Activated CD8-positive, alpha-beta memory T cell treated with anti-CD3 and anti-CD28 coated beads for 24 hours (primary cell): ENCODE results near the gene NINJ2.
"Not testable (repeated sequence)": the region's sequence is repeated elsewhere in the genome, so short reads cannot be mapped to it uniquely, and the experiment has no call there.

Source experiments
- DNase-seq: peaks from one replicate; pipeline ENCODE4 v3.0.0-alpha.2; 2020

The NINJ2 gene

GRCh38 chr12:663293-663871, at the start of gene NINJ2:
NINJ2 (minus strand) TSS chr12:663445; CDS start chr12:663360, 85 bp downstream.
- no peak for DNase-seq

GRCh38 chr12:712172-712863, 49.1 kb upstream of the NINJ2 start:
- DNase-seq: no peak

GRCh38 chr12:709455-710020, 46.3 kb upstream of the NINJ2 start:
- no peak for DNase-seq

GRCh38 chr12:708084-708483, 44.8 kb upstream of the NINJ2 start:
- DNase-seq: not testable (repeated sequence)

- DNase-seq: no peak
Measured at GRCh38 chr12:704516-705242, 41.4 kb upstream of the NINJ2 start.

- DNase-seq: no peak
Measured at GRCh38 chr12:701896-702539, 38.8 kb upstream of the NINJ2 start.

- no peak for DNase-seq
Measured at GRCh38 chr12:700016-700415, 36.8 kb upstream of the NINJ2 start.

- DNase-seq: not testable (repeated sequence)
Measured at GRCh38 chr12:698222-698621, 35.0 kb upstream of the NINJ2 start.

GRCh38 chr12:697481-697880, 34.2 kb upstream of the NINJ2 start:
- DNase-seq: no peak

- DNase-seq: no peak
Measured at GRCh38 chr12:694734-695503, 31.7 kb upstream of the NINJ2 start.

- no peak for DNase-seq
Measured at GRCh38 chr12:693934-694533, 30.8 kb upstream of the NINJ2 start.

- no peak for DNase-seq
Measured at GRCh38 chr12:692274-692673, 29.0 kb upstream of the NINJ2 start.

- no peak for DNase-seq
Measured at GRCh38 chr12:690466-690865, 27.2 kb upstream of the NINJ2 start.

GRCh38 chr12:685388-685787, 22.1 kb upstream of the NINJ2 start:
- DNase-seq: peak; percentile 82

GRCh38 chr12:684416-684815, 21.2 kb upstream of the NINJ2 start:
- no peak for DNase-seq

- DNase-seq: no peak
Measured at GRCh38 chr12:681568-682256, 18.5 kb upstream of the NINJ2 start.

GRCh38 chr12:678747-679712, 15.8 kb upstream of the NINJ2 start:
- DNase-seq: no peak

GRCh38 chr12:675562-675961, 12.3 kb upstream of the NINJ2 start:
- DNase-seq: no peak

GRCh38 chr12:674272-674781, 11.1 kb upstream of the NINJ2 start:
- peak; percentile 86 for DNase-seq

GRCh38 chr12:673849-674248, 10.6 kb upstream of the NINJ2 start:
- no peak for DNase-seq
